Measurements from ENCODE around the gene HMGXB3. TPM values are rescaled to one million over a fixed set of nuclear protein-coding genes. Genes with fewer than 3 reads are reported as not detected.

HMGXB3 gene
- total RNA-seq, 1 experiment from 2014 or later, result 67.8 TPM

DNA sequence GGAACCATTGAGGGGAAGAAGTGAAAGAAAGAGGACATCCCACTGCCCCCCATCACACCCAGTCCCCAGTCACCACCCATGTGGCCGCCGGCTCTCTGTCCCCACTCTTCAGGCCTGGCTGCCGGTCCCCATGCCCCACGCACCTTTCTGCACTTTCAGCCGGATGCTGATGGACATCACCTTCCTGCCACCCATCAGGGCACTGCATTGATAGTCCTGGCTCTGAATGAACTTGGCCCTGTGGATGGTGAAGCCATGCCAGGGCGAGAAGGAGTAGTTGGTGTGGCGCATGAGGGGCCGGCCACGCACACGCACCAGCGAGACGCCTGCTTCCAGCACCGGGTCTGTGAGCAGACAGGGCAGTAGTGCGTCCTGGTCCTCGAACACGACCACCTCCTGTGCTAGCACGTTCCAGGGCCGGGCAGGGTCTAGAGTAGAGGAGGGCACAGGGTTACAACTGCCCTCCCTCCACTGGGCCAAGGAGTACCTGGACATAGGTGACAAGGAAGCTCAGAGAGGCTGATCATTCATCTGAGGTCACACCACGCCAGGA lies 79.4 kb downstream of the HMGXB3 start:
- Mint-ChIP-seq H3K27ac (ENCODE audit: low read depth, unreplicated experiment) (no peak overlapping the region), H3K27me3 (ENCODE audit: insufficient read depth, unreplicated experiment) (no peaks in the 10 kb centered on the region), H3K4me1 (ENCODE audit: insufficient read depth, unreplicated experiment) (no peaks in the 10 kb centered on the region), H3K4me3 (ENCODE audit: unreplicated experiment) (no peak overlapping the region), H3K9me3 (ENCODE audit: unreplicated experiment) (no peaks in the 10 kb centered on the region), H3K36me3 (ENCODE audit: insufficient read depth, unreplicated experiment) (peaks cover 5% of the 10 kb centered on the region)
- POLR2A ChIA-PET, result no interaction called here
- TF ChIP-seq, protein P1, sequence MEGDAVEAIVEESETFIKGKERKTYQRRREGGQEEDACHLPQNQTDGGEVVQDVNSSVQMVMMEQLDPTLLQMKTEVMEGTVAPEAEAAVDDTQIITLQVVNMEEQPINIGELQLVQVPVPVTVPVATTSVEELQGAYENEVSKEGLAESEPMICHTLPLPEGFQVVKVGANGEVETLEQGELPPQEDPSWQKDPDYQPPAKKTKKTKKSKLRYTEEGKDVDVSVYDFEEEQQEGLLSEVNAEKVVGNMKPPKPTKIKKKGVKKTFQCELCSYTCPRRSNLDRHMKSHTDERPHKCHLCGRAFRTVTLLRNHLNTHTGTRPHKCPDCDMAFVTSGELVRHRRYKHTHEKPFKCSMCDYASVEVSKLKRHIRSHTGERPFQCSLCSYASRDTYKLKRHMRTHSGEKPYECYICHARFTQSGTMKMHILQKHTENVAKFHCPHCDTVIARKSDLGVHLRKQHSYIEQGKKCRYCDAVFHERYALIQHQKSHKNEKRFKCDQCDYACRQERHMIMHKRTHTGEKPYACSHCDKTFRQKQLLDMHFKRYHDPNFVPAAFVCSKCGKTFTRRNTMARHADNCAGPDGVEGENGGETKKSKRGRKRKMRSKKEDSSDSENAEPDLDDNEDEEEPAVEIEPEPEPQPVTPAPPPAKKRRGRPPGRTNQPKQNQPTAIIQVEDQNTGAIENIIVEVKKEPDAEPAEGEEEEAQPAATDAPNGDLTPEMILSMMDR (IDR thresholded peaks at IDR 0.05; ENCODE audit: unreplicated experiment), result no peak
- CTCF ChIA-PET, result no interaction called here
- DNase-seq (ENCODE audit: unreplicated experiment), result no peak
- intact Hi-C loops (cut with micrococcal nuclease), result no loop called here
- no TSS peak for BruUV-seq (replicated peaks)

DNA sequence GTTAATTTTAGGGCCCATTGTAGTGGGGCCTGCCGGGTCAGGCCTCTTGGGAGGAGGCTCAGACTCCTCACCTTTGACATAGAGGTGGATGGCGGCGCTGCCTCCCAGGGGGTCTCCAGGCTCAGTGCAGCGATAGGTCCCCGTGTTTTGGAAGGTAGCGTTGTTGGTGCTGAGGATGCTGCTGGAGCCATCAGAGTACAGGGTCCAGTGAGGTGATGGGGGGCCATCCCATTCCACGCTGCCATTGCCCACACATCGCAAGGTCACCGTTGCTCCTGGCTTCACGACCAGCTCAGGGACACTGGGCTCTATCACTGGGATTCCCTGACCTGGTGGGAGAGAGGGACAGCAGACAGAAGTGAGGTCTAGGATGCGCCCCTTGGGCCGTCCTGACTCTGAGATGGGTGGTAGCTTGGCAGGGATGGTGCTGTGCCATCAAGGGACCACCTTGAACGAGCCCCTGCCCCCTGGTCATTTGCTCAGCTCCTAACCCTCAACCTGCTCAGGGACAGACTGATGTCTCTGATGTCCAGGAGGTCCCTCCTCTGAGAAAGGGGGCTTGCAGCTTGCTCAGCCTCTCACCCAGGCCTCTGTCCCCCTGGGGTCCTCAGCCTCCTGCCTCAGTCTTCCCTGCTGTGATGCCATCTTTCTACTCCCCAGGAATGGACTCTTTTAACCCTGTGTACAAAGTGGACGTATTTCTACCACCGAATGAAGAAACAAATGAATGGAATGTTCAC lies 80.3 kb downstream of the HMGXB3 start:
- TF ChIP-seq, protein P1 (IDR thresholded peaks at IDR 0.05; ENCODE audit: unreplicated experiment), result no peak

DNA sequence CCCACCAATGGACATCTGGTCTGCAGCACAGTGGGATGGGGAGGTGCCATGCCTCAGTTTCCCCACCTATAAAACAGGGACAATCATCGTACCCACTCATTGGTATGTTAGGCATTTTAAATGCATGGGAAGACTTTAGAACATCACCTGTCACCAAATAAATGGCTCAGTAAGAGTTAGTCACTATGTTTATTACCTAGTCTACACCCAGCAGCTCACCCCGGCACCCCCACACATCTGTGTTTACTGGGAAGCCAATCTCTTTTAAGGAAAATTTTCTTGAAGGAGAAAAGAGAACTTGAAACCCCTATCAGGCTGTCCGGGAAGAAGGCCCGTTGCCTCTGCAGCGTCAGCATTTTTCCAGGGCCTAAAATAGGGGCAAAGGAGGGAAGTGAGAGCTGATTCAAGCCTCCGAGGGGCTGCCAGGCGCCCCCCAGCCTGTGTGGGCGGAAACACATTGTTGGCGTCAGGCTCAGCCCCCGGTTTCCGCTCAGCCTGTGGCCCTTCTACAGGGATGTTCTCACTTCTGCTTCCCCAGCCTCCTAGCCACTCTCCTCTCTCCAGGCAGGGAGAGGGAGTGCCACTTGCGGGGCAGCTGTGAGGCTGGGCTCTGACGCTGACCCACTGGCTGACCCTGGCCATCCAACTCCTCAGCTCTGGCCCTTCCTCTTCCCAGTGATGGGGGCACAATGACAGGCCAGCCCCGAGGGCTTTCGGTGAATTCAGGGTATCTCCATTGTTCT lies 81.2 kb downstream of the HMGXB3 start:
- no peak overlapping the region for H3K27ac Mint-ChIP-seq (ENCODE audit: low read depth, unreplicated experiment)
- no peak overlapping the region for H3K4me3 Mint-ChIP-seq (ENCODE audit: unreplicated experiment)
- ChIA-PET POLR2A (interaction anchor here (0.7 kb wide), 1 partner anchor 79 kb away, joined by 3 read pairs; no protein-coding TSS in a partner anchor), CTCF (interaction anchor here (0.7 kb wide), 1 partner anchor 1171 kb away, joined by 3 read pairs; no protein-coding TSS in a partner anchor)
- TF ChIP-seq, protein P1 (IDR thresholded peaks at IDR 0.05; ENCODE audit: unreplicated experiment), result no peak
- DNase-seq (ENCODE audit: unreplicated experiment), result no peak
- H3K9me3 Mint-ChIP-seq (ENCODE audit: unreplicated experiment), result no peaks in the 10 kb centered on the region
- H3K36me3 Mint-ChIP-seq (ENCODE audit: insufficient read depth, unreplicated experiment), result peaks cover 5% of the 10 kb centered on the region
- intact Hi-C loops (cut with micrococcal nuclease), result no loop called here
- BruUV-seq (replicated peaks), result no TSS peak
- no peaks in the 10 kb centered on the region for H3K4me1 Mint-ChIP-seq (ENCODE audit: insufficient read depth, unreplicated experiment)
- H3K27me3 Mint-ChIP-seq (ENCODE audit: insufficient read depth, unreplicated experiment), result no peaks in the 10 kb centered on the region

More for the DNA sequence above, 80.3 kb downstream of the HMGXB3 start:
- no TSS peak for BruUV-seq (replicated peaks)
- no peaks in the 10 kb centered on the region for H3K9me3 Mint-ChIP-seq (ENCODE audit: unreplicated experiment)
- no peak for DNase-seq (ENCODE audit: unreplicated experiment)
- no peaks in the 10 kb centered on the region for H3K27me3 Mint-ChIP-seq (ENCODE audit: insufficient read depth, unreplicated experiment)
- no peak overlapping the region for H3K27ac Mint-ChIP-seq (ENCODE audit: low read depth, unreplicated experiment)
- H3K36me3 Mint-ChIP-seq (ENCODE audit: insufficient read depth, unreplicated experiment), result peaks cover 5% of the 10 kb centered on the region
- intact Hi-C loops (cut with micrococcal nuclease), result no loop called here
- CTCF ChIA-PET, result no interaction called here
- H3K4me1 Mint-ChIP-seq (ENCODE audit: insufficient read depth, unreplicated experiment), result no peaks in the 10 kb centered on the region
- POLR2A ChIA-PET, result interaction anchor here (0.7 kb wide), 1 partner anchor 78 kb away, joined by 3 read pairs; no protein-coding TSS in a partner anchor
- no peak overlapping the region for H3K4me3 Mint-ChIP-seq (ENCODE audit: unreplicated experiment)

DNA sequence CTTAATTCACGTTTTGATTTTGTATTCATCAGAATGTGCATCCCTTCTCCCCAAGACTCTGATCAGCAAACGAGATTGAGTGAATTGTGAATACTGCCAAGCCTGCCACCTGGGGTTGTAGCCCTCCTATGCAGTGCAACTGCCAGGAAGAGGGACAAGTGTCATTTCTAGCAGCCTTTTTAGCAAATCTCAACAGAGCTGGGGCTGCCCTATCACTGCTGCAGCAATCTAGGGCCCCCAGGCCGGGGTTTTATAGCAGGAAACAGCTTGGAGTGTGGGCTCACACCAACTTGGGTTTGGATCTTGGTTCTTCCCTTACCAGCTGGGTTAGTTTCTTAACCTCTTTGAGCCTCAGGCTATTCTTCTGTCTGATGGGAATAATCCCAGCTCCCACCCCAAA lies 81.8 kb downstream of the HMGXB3 start:
- no peak overlapping the region for H3K27ac Mint-ChIP-seq (ENCODE audit: low read depth, unreplicated experiment)
- peaks cover 5% of the 10 kb centered on the region for H3K36me3 Mint-ChIP-seq (ENCODE audit: insufficient read depth, unreplicated experiment)
- no TSS peak for BruUV-seq (replicated peaks)
- TF ChIP-seq, protein P1 (IDR thresholded peaks at IDR 0.05; ENCODE audit: unreplicated experiment), result no peak
- no peak for DNase-seq (ENCODE audit: unreplicated experiment)
- ChIA-PET CTCF (no interaction called here), POLR2A (interaction anchor here (0.6 kb wide), 1 partner anchor 950 kb away, joined by 3 read pairs; no protein-coding TSS in a partner anchor)
- no peaks in the 10 kb centered on the region for H3K9me3 Mint-ChIP-seq (ENCODE audit: unreplicated experiment)
- H3K4me3 Mint-ChIP-seq (ENCODE audit: unreplicated experiment), result no peak overlapping the region
- intact Hi-C loops (cut with micrococcal nuclease), result no loop called here
- no peaks in the 10 kb centered on the region for H3K27me3 Mint-ChIP-seq (ENCODE audit: insufficient read depth, unreplicated experiment)
- H3K4me1 Mint-ChIP-seq (ENCODE audit: insufficient read depth, unreplicated experiment), result no peaks in the 10 kb centered on the region
